ENCODE data around the gene TAP1.
A peak's percentile ranks its signal among the peaks of the same experiment; 100 is the strongest.

The TAP1 gene

DNA sequence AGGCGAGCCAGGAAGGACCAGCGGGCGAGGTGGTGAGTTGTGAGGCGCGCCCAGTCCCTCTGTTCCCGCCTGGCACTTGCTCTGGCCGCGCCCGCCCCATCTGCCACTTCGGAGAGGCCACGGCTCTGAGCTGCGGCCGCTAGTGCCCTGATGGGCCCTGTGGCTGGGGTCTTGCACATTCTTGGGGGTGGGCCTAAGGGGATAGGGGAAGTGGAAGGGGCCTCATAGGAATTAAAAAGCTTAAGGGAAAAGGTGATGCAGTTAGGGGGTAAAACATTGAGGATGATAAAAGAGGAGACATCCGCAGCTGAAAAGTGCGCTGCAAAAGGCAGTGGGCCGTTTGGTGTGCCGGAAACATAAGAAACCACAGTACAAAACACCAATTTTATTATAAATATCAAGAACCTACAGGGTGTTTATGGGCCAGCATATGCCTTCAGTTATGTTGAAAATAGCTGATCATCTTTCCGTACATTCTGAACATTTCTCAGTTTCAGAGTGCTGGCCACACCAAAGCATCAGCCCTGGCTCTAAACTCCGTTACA, 8.6 kb downstream of the TAP1 start:
- H3K4me2 ChIP-seq (ENCODE audit: low read length): peak overlapping the region; percentile 84
- H3K9me2 ChIP-seq (ENCODE audit: low read depth, low read length): no peaks in the 10 kb centered on the region
- H3K9me3 ChIP-seq (ENCODE audit: low read length): no peaks in the 10 kb centered on the region
- H4K20me1 ChIP-seq (ENCODE audit: insufficient read depth, low read length): no peaks in the 10 kb centered on the region
- no peak overlapping the region for H2AFZ ChIP-seq (ENCODE audit: low read length)
- peak overlapping the region; percentile 82 for H3K4me3 ChIP-seq (ENCODE audit: low read depth, low read length, poor library complexity, severe bottlenecking)
- peaks cover 53% of the 10 kb centered on the region for H3K4me1 ChIP-seq (ENCODE audit: insufficient read depth, low read length, severe bottlenecking)
- no peaks in the 10 kb centered on the region for H3K27me3 ChIP-seq (ENCODE audit: insufficient read depth, low read length)
- H3K9ac ChIP-seq (ENCODE audit: low read length): peak overlapping the region; percentile 97
- TF ChIP-seq, protein P1, sequence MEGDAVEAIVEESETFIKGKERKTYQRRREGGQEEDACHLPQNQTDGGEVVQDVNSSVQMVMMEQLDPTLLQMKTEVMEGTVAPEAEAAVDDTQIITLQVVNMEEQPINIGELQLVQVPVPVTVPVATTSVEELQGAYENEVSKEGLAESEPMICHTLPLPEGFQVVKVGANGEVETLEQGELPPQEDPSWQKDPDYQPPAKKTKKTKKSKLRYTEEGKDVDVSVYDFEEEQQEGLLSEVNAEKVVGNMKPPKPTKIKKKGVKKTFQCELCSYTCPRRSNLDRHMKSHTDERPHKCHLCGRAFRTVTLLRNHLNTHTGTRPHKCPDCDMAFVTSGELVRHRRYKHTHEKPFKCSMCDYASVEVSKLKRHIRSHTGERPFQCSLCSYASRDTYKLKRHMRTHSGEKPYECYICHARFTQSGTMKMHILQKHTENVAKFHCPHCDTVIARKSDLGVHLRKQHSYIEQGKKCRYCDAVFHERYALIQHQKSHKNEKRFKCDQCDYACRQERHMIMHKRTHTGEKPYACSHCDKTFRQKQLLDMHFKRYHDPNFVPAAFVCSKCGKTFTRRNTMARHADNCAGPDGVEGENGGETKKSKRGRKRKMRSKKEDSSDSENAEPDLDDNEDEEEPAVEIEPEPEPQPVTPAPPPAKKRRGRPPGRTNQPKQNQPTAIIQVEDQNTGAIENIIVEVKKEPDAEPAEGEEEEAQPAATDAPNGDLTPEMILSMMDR (IDR thresholded peaks at IDR 0.05; ENCODE audit: low read length): no peak
- no peak for TF ChIP-seq EZH2 (IDR thresholded peaks at IDR 0.05; ENCODE audit: borderline replicate concordance, low read length)
- no peaks in the 10 kb centered on the region for H3K79me2 ChIP-seq (ENCODE audit: insufficient read depth, low read length)
- peak overlapping the region; percentile 95 for H3K27ac ChIP-seq (ENCODE audit: low read depth, low read length, poor library complexity, severe bottlenecking)
- peaks cover 69% of the 10 kb centered on the region for H3K36me3 ChIP-seq (ENCODE audit: insufficient read depth, low read length)
- no peaks in the 10 kb centered on the region for H3F3A ChIP-seq (ENCODE audit: insufficient read depth, low read length)

DNA sequence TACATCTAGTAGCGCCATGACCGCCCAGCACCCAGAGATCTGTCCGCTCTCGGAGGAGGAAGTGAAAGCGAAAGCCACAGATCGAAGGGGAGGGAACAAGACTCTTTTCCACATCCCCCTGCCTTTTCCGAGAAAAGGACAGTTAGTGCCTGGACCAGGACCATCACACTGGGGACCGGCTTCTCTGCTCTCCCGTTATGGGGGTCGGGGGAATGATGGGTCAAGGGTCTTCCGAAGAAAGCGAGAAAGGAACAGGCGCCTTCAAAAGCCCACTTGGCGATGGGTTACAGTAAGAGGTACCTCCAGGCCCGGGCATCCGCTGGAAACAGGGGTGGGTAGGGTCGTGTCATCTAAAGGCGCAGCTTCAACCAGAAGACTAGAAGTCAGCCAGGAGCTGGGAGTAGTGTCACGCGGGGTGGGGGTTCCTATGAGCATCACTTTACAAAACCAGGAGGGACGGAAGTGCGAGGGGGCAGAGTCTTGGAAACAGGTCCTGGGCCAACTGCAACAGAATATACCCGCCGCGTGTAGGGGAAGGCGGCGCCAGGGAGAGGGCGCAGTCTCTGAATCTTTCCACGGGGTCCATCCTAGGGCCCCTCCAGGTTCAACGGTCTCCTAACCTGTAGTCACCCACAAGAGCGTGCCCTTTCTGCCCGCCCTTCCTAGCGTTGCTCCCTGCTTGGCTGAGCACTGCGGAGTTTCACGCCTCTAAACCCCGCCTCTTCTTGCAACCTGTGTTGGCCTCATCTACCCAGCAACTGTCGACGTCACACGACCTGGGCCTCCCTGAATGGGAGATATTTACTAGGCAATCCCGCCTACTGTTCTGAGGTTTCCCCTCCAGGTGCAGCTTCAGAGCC, 9.3 kb downstream of the TAP1 start, which contains the start of gene PSMB8:
TSS of gene PSMB8 (minus strand) at position 69 of the 860 bp plus-strand sequence. CDS start at position 18, 51 bp downstream.
- peaks cover 53% of the 10 kb centered on the region for H3K4me1 ChIP-seq (ENCODE audit: insufficient read depth, low read length, severe bottlenecking)

DNA sequence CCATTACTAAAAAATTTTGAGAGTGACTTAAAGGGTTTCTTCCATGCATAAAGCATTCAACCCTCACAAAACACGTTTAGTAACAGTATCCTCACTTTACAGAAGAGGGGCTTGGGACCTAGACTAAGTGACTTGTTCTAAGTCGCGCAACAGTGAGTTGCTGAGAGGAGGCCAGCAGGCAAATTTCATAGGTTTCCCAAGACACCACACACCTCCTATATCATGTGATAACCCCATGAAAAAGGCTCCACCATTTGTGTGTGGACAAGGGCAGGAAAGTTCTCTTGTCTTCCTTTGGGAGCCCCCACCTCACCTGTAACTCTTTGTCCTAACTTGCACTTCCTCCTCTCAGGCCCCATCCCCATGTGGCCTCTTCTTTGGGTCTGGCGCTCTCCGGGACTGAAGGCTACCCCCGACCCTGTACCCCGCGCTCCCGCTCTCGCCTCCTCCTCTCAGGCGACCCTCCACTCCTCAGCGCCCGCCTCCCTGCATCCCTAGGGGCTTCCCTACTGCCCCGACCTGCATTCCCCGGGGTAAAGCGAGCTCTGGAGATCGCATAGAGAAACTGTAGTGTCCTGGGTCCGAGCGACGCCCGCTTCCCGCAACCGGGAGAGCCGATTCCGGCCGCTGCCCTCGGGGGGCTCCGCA, 10.0 kb downstream of the TAP1 start:
- Histone ChIP-seq H3K79me2 (ENCODE audit: insufficient read depth, low read length) (no peaks in the 10 kb centered on the region), H3K36me3 (ENCODE audit: insufficient read depth, low read length) (peaks cover 59% of the 10 kb centered on the region), H3K27me3 (ENCODE audit: insufficient read depth, low read length) (no peaks in the 10 kb centered on the region), H3F3A (ENCODE audit: insufficient read depth, low read length) (no peaks in the 10 kb centered on the region), H3K4me3 (ENCODE audit: low read depth, low read length, poor library complexity, severe bottlenecking) (peak overlapping the region; percentile 82), H3K4me1 (ENCODE audit: insufficient read depth, low read length, severe bottlenecking) (peaks cover 53% of the 10 kb centered on the region), H4K20me1 (ENCODE audit: insufficient read depth, low read length) (no peaks in the 10 kb centered on the region), H3K9ac (ENCODE audit: low read length) (peak overlapping the region; percentile 97), H3K27ac (ENCODE audit: low read depth, low read length, poor library complexity, severe bottlenecking) (peak overlapping the region; percentile 95), H3K9me3 (ENCODE audit: low read length) (no peaks in the 10 kb centered on the region), H2AFZ (ENCODE audit: low read length) (no peak overlapping the region), H3K4me2 (ENCODE audit: low read length) (peak overlapping the region; percentile 84), H3K9me2 (ENCODE audit: low read depth, low read length) (no peaks in the 10 kb centered on the region)
- TF ChIP-seq EZH2 (IDR thresholded peaks at IDR 0.05; ENCODE audit: borderline replicate concordance, low read length): no peak
- TF ChIP-seq, protein P1 (IDR thresholded peaks at IDR 0.05; ENCODE audit: low read length): no peak

More for the DNA sequence above, 9.3 kb downstream of the TAP1 start, which contains the start of gene PSMB8:
- Histone ChIP-seq H3K27ac (ENCODE audit: low read depth, low read length, poor library complexity, severe bottlenecking) (peak within 1 kb of the TSS; percentile 95), H4K20me1 (ENCODE audit: insufficient read depth, low read length) (no peaks in the 10 kb centered on the region), H3F3A (ENCODE audit: insufficient read depth, low read length) (no peaks in the 10 kb centered on the region), H3K27me3 (ENCODE audit: insufficient read depth, low read length) (no peaks in the 10 kb centered on the region), H3K9me2 (ENCODE audit: low read depth, low read length) (no peaks in the 10 kb centered on the region), H3K4me3 (ENCODE audit: low read depth, low read length, poor library complexity, severe bottlenecking) (peak within 1 kb of the TSS; percentile 82), H3K36me3 (ENCODE audit: insufficient read depth, low read length) (peaks cover 67% of the 10 kb centered on the region), H3K4me2 (ENCODE audit: low read length) (peak within 1 kb of the TSS; percentile 84), H3K79me2 (ENCODE audit: insufficient read depth, low read length) (no peaks in the 10 kb centered on the region), H2AFZ (ENCODE audit: low read length) (no peak within 1 kb of the TSS), H3K9me3 (ENCODE audit: low read length) (no peaks in the 10 kb centered on the region), H3K9ac (ENCODE audit: low read length) (peak within 1 kb of the TSS; percentile 97)
- no peak for TF ChIP-seq EZH2 (IDR thresholded peaks at IDR 0.05; ENCODE audit: borderline replicate concordance, low read length)
- TF ChIP-seq, protein P1 (IDR thresholded peaks at IDR 0.05; ENCODE audit: low read length): no peak; the same call in 1 of the 2 replicates

All from OCI-LY1 (cell line).